ENCODE measurements around the gene RAB3GAP2.

GRCh38 chr1:220255204-220255603 lies 17.0 kb downstream of the RAB3GAP2 start:
- TF ChIP-seq CTCF (IDR thresholded peaks at IDR 0.05) (no peak), POLR2A (IDR thresholded peaks at IDR 0.05) (no peak), EP300 (IDR thresholded peaks at IDR 0.05) (no peak)

Data from gastroesophageal sphincter (tissue), 3 donors.